HL-60 (cell line): Measurements from ENCODE around the gene KLHL7.
A peak's percentile ranks its signal among the peaks of the same experiment; 100 is the strongest.

ENCODE experiments used
- DNase-seq, 2 experiments: peaks; one replicate each; pipeline ENCODE4 v3.0.0-alpha.2; 2010 to 2020; ENCODE audit warnings: low read depth in 1 of 2, low spot score in 1 of 2
- H3K27ac ChIP-seq: fragments of 250-450 bp; sonication (Bioruptor Pico); replicated peaks from 2 replicates; pipeline ENCODE4 v1.5.1; 2020; ENCODE audit warnings: mild to moderate bottlenecking, moderate library complexity
- H3K27me3 ChIP-seq: fragments of 250-450 bp; sonication (Bioruptor Pico); 2 replicates; pipeline ENCODE4 v1.5.1; 2021; ENCODE audit warnings: mild to moderate bottlenecking, moderate library complexity; ENCODE audit not compliant: insufficient read depth, poor library complexity, severe bottlenecking
- H3K4me3 ChIP-seq: replicated peaks from 2 replicates; pipeline ENCODE4 v1.5.1; 2011; ENCODE audit warnings: mild to moderate bottlenecking, control low read depth, low read length; ENCODE audit not compliant: insufficient read depth
- GABPA ChIP-seq: IDR thresholded peaks from 2 replicates; pipeline ENCODE4 v1.6.1; 2012; ENCODE audit warnings: low read depth
- POLR2AphosphoS5 ChIP-seq: IDR thresholded peaks from 2 replicates; pipeline ENCODE4 v1.6.1; 2012; ENCODE audit warnings: low read depth
- SPI1 ChIP-seq: IDR thresholded peaks from 2 replicates; pipeline ENCODE4 v1.6.1; 2012; ENCODE audit warnings: low read depth, mild to moderate bottlenecking, borderline replicate concordance
- TF ChIP-seq, protein P1 (sequence below): IDR thresholded peaks from one replicate; pipeline ENCODE4 v1.5.1; 2011; ENCODE audit warnings: low read length, control low read depth, inconsistent platforms; ENCODE audit not compliant: insufficient read depth
- TF ChIP-seq, protein P2 (sequence below): IDR thresholded peaks from 2 replicates; pipeline ENCODE4 v1.6.1; 2012; ENCODE audit warnings: low read depth; ENCODE audit not compliant: insufficient replicate concordance

KLHL7 gene

DNA sequence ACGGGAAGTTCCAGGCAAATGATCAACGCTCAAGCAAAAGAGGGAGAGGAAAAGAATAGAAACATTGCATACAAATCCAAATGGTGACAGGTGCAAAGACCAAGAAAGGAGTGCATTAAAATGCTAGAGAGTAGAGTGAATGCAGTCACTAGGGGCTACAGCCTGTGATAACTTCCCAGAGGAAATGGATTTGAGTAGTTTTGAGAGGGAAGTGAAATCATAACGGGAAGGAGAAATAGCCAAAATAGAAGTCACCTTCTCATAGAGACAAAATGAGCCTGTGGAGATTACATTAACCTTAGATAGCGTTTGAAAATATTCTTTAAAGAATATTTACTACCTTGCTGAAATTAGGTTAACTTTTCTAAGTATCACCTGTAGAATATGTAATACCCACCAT is 102.7 kb downstream of the KLHL7 start:
- Histone ChIP-seq H3K27me3 (no peaks in the 10 kb centered on the region), H3K4me3 (no peak overlapping the region), H3K27ac (no peak overlapping the region)
- DNase-seq: no peak
- TF ChIP-seq, protein P1, sequence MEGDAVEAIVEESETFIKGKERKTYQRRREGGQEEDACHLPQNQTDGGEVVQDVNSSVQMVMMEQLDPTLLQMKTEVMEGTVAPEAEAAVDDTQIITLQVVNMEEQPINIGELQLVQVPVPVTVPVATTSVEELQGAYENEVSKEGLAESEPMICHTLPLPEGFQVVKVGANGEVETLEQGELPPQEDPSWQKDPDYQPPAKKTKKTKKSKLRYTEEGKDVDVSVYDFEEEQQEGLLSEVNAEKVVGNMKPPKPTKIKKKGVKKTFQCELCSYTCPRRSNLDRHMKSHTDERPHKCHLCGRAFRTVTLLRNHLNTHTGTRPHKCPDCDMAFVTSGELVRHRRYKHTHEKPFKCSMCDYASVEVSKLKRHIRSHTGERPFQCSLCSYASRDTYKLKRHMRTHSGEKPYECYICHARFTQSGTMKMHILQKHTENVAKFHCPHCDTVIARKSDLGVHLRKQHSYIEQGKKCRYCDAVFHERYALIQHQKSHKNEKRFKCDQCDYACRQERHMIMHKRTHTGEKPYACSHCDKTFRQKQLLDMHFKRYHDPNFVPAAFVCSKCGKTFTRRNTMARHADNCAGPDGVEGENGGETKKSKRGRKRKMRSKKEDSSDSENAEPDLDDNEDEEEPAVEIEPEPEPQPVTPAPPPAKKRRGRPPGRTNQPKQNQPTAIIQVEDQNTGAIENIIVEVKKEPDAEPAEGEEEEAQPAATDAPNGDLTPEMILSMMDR: no peak
- TF ChIP-seq, protein P2, sequence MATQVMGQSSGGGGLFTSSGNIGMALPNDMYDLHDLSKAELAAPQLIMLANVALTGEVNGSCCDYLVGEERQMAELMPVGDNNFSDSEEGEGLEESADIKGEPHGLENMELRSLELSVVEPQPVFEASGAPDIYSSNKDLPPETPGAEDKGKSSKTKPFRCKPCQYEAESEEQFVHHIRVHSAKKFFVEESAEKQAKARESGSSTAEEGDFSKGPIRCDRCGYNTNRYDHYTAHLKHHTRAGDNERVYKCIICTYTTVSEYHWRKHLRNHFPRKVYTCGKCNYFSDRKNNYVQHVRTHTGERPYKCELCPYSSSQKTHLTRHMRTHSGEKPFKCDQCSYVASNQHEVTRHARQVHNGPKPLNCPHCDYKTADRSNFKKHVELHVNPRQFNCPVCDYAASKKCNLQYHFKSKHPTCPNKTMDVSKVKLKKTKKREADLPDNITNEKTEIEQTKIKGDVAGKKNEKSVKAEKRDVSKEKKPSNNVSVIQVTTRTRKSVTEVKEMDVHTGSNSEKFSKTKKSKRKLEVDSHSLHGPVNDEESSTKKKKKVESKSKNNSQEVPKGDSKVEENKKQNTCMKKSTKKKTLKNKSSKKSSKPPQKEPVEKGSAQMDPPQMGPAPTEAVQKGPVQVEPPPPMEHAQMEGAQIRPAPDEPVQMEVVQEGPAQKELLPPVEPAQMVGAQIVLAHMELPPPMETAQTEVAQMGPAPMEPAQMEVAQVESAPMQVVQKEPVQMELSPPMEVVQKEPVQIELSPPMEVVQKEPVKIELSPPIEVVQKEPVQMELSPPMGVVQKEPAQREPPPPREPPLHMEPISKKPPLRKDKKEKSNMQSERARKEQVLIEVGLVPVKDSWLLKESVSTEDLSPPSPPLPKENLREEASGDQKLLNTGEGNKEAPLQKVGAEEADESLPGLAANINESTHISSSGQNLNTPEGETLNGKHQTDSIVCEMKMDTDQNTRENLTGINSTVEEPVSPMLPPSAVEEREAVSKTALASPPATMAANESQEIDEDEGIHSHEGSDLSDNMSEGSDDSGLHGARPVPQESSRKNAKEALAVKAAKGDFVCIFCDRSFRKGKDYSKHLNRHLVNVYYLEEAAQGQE: no peak
- TF ChIP-seq GABPA: no peak
- TF ChIP-seq SPI1: no peak
- TF ChIP-seq POLR2AphosphoS5: no peak

DNA sequence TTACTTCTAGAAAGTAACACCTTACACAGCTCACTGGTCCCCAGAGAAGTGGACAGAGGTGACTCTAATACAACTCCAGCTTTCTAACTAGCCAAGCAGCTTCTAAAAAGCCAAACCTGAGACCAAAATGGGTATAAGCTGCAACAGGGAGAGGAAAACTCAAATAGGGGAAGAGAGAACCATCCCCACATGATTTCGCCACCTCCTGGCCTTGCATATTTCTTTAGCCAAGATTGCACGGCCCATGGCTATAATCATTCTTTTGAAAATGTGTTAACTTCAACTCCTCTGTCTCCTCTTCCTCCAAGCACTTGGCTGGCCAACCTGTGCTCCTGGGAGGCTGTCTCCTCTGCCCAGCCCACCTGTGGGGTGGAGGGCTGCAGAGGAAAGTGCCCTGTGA is 104.9 kb downstream of the KLHL7 start:
- peak in 1 of 2 experiments; percentile 78 for DNase-seq
- peak; percentile 68; the same call in 1 of the 2 replicates for TF ChIP-seq SPI1
- TF ChIP-seq, protein P1: no peak
- Histone ChIP-seq H3K4me3 (no peak overlapping the region), H3K27ac (peak overlapping the region; percentile 46; the same call in 1 of the 2 replicates), H3K27me3 (no peaks in the 10 kb centered on the region)

DNA sequence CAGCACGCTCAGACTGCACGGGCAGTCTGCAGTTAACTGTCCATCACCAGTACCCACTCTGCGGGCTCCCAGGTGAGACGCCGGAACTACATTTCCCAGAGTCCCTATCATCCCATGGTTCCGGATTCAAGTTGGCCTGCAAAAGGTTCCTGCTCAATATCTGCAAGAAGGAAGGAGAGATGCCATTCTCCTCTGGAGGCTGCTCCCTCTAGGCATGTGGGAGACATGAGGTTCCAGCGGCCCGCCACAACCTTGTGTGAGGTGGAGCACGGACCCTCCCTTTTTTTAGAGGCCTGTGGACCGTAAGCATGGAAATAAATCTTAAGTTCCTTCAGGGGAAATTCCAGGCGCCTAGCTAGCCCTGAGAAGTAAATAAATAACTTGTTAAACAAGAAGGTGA is 106.0 kb downstream of the KLHL7 start:
- H3K27ac ChIP-seq: no peak overlapping the region
- H3K27me3 ChIP-seq: no peaks in the 10 kb centered on the region
- no peak for DNase-seq
- no peak for TF ChIP-seq SPI1
- TF ChIP-seq, protein P2: no peak
- TF ChIP-seq GABPA: no peak
- TF ChIP-seq POLR2AphosphoS5: no peak
- TF ChIP-seq, protein P1: no peak
- H3K4me3 ChIP-seq: no peak overlapping the region

DNA sequence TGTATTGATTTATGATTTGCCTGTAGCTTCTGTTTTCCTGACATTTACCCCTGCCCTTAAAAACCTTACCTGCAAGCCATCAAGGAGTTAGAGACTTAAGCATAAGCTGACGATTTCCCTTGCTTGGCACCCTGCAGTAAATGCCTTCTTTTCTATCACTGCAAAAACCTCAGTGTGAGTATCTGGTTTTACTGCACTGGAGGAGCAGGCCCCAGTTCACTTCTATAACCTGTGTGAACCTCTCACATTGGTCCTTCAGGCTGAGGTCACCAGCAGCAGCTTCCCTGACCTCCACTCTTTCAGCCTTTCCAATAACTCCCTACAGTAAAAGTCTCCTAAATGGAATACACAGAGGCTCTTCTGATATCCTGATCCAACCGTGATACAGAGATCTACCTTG is 106.8 kb downstream of the KLHL7 start:
- H3K4me3 ChIP-seq: no peak overlapping the region
- no peak for DNase-seq
- H3K27me3 ChIP-seq: no peaks in the 10 kb centered on the region
- TF ChIP-seq SPI1 (no peak), POLR2AphosphoS5 (no peak), GABPA (no peak)
- TF ChIP-seq, protein P2: no peak
- TF ChIP-seq, protein P1: no peak
- no peak overlapping the region for H3K27ac ChIP-seq
